NB4 (cell line): ENCODE results near the gene ATXN7L3.

Source experiments
- TF ChIP-seq, protein P1 (sequence below): IDR thresholded peaks from 2 replicates; pipeline ENCODE4 v1.6.1; 2011; ENCODE audit warnings: low read depth, low read length
- TF ChIP-seq, protein P2 (sequence below): IDR thresholded peaks from one replicate; pipeline ENCODE4 v1.5.1; 2012; ENCODE audit warnings: low read depth, low read length

- TF ChIP-seq, protein P1, sequence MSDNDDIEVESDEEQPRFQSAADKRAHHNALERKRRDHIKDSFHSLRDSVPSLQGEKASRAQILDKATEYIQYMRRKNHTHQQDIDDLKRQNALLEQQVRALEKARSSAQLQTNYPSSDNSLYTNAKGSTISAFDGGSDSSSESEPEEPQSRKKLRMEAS = no peak
- TF ChIP-seq, protein P2, sequence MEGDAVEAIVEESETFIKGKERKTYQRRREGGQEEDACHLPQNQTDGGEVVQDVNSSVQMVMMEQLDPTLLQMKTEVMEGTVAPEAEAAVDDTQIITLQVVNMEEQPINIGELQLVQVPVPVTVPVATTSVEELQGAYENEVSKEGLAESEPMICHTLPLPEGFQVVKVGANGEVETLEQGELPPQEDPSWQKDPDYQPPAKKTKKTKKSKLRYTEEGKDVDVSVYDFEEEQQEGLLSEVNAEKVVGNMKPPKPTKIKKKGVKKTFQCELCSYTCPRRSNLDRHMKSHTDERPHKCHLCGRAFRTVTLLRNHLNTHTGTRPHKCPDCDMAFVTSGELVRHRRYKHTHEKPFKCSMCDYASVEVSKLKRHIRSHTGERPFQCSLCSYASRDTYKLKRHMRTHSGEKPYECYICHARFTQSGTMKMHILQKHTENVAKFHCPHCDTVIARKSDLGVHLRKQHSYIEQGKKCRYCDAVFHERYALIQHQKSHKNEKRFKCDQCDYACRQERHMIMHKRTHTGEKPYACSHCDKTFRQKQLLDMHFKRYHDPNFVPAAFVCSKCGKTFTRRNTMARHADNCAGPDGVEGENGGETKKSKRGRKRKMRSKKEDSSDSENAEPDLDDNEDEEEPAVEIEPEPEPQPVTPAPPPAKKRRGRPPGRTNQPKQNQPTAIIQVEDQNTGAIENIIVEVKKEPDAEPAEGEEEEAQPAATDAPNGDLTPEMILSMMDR = no peak
Measured at GRCh38 chr17:44178133-44178532, 21.6 kb downstream of the ATXN7L3 start.
